Erythroblast (primary cell): ENCODE measurements around the gene GLRX3.
A peak's percentile ranks its signal among the peaks of the same experiment; 100 is the strongest.

Source experiments
- GATA1 ChIP-seq: IDR thresholded peaks from 2 replicates; pipeline ENCODE4 v1.6.1; 2011; ENCODE audit warnings: low read depth, mild to moderate bottlenecking, control low read depth, low read length, moderate library complexity
- POLR2A ChIP-seq: IDR thresholded peaks from 2 replicates; pipeline ENCODE4 v1.6.1; 2011; ENCODE audit warnings: mild to moderate bottlenecking, low read length

GRCh38 chr10:130110246-130111112 is 25.7 kb upstream of the GLRX3 start, which contains the start of gene C10orf143:
- peak; percentile 91 for TF ChIP-seq POLR2A
- no peak for TF ChIP-seq GATA1
